GM06990 (cell line): Measurements from ENCODE around the gene CCDC148.

ENCODE experiments used
- DNase-seq: peaks from one replicate; pipeline ENCODE4 v3.0.0-alpha.2; 2011; ENCODE audit not compliant: insufficient read length; ENCODE audit errors: extremely low read depth
- H3K27me3 ChIP-seq: replicated peaks from 2 replicates; pipeline ENCODE4 v1.6.0; 2011; ENCODE audit warnings: low read length; ENCODE audit not compliant: control insufficient read depth, insufficient read depth
- H3K36me3 ChIP-seq: 2 replicates; pipeline ENCODE4 v1.5.1; 2011; ENCODE audit warnings: low read length; ENCODE audit not compliant: control insufficient read depth, insufficient read depth
- H3K4me3 ChIP-seq: replicated peaks from 2 replicates; pipeline ENCODE4 v1.5.1; 2011; ENCODE audit warnings: low read depth, mild to moderate bottlenecking, control low read depth, low read length
- CTCF ChIP-seq: IDR thresholded peaks from 2 replicates; pipeline ENCODE4 v1.5.1; 2011; ENCODE audit warnings: low read length, control low read depth, mild to moderate bottlenecking, inconsistent platforms; ENCODE audit not compliant: insufficient read depth, poor library complexity, severe bottlenecking

CCDC148 gene

DNA sequence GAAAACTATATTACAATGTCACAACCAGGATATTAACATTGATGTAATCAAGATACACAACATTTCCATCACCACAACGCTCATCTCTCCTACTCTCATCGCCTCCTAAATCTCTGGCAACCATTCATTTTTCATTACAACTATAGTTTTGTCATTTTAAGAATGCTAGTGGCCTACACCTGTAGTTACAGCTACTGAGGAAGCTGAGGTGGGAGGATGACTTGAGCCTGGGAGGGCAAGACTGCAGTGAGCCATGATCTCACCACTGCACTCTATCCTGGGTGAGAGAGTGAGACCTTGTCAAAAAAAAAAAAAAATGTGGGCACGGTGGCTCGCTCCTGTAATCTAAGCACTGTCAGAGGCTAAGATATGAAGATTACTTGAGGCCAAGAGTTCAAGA, 10.7 kb upstream of the CCDC148 start:
- no peaks in the 10 kb centered on the region for H3K36me3 ChIP-seq
- no peak for DNase-seq
- TF ChIP-seq CTCF: no peak
- H3K27me3 ChIP-seq: no peaks in the 10 kb centered on the region
- no peak overlapping the region for H3K4me3 ChIP-seq

DNA sequence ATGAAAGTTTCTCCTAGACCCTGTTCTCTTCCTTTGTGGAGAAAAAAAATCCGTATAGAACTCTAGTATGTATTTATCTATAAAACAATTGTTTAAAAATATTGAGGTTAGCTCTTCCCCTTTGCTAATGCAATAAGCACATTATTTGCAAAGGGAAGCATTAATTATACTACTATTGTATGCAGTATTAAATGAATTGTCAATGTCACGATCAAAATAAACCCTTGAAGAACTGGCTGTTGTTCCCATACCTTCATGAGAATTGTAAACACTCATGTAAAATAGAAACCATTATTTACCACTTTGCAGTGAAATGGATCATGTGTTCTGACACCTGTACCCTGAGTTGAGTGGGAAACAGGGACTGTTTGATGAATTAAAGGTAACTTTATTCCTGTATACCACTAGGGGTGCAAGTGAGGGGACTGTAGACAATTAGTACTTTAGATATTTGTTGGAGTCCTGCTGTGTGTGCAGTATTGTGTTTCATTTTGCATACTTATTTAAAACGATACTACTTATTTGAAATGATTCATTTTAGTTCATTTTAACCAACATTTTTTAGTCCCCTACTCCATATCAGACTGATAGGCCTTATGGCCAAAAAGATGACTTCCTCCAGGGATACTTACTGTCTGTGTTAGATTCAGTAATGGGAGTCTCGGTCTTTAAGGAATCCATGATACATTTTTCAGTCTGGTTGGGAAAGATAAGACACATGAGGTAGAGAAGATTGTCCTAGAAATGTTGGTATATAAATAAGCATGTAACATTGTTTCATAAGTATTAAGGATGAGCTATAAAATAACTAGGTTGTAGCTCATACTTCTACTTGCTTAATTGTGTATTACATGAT, 8.1 kb upstream of the CCDC148 start:
- DNase-seq: no peak
- Histone ChIP-seq H3K36me3 (no peaks in the 10 kb centered on the region), H3K4me3 (no peak overlapping the region), H3K27me3 (no peaks in the 10 kb centered on the region)
- peak; percentile 65 for TF ChIP-seq CTCF

- no peak for DNase-seq
- TF ChIP-seq CTCF: no peak
- Histone ChIP-seq H3K4me3 (no peak overlapping the region), H3K27me3 (no peaks in the 10 kb centered on the region), H3K36me3 (no peaks in the 10 kb centered on the region)
Measured at GRCh38 chr2:158463496-158464095, 7.0 kb upstream of the CCDC148 start.

- DNase-seq: no peak
- Histone ChIP-seq H3K36me3 (no peaks in the 10 kb centered on the region), H3K4me3 (no peak overlapping the region), H3K27me3 (no peaks in the 10 kb centered on the region)
- peak; percentile 27 for TF ChIP-seq CTCF
Measured at GRCh38 chr2:158460632-158461297, 4.2 kb upstream of the CCDC148 start.

DNA sequence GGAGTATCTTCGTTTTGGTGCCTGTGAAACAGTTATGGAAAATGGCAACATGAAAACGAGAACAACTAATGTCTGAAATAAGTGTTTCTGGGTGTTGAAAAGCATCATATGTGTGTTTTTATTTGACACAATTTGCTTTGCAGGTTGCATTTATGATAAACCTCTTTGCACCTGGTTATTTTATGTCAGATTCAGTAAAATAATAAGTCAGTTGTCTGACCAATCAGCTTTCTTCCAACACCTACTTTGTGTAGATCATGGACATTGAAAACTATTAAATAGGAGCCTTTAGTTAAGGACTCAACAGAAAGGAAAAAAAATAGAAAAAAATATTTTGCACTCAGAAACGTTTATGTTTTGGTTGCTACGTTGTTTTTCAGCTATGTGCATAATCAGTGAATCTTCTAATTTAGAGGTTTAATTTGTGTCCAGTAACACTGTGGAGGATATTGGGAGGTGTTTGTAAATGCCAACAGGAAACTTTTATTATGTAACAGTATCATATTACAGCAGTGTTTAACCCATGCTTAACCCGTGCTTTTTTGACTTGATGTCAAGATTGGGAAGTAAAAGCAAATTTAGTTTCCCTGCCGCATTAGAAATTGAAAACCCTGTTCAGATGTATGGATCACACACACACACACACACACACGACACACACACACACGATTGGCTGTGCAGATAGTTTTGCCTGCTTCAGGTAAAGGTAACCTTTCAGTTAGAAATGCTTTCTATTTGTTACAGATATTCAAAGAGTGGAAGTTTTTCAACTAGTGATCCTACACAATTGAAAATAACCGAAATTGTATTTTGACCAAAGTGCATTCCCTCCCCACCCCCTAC, 2.8 kb upstream of the CCDC148 start:
- H3K4me3 ChIP-seq: no peak overlapping the region
- DNase-seq: no peak
- H3K36me3 ChIP-seq: no peaks in the 10 kb centered on the region
- TF ChIP-seq CTCF: no peak
- H3K27me3 ChIP-seq: no peaks in the 10 kb centered on the region
